Astrocyte (in vitro differentiated cells and primary cell): ENCODE measurements around the gene PCDHGB6. TPM values are rescaled to one million over a fixed set of nuclear protein-coding genes. Genes with fewer than 3 reads are reported as not detected.
A peak's percentile ranks its signal among the peaks of the same experiment; 100 is the strongest.

Source experiments
- DNase-seq: peaks from one replicate; pipeline ENCODE4 v3.0.0-alpha.2; 2010; ENCODE audit warnings: low read depth
- FAIRE-seq: peaks from 2 replicates; lab custom pipeline; 2011; peaks lifted over from hg19 to GRCh38; lab: Jason Lieb, UNC
- H2AFZ ChIP-seq: 2 replicates; pipeline ENCODE4 v1.6.0; 2012; ENCODE audit warnings: low read depth, low read length, inconsistent platforms
- H3K27ac ChIP-seq: 2 replicates; pipeline ENCODE4 v1.5.1; 2011; ENCODE audit warnings: low read depth, low read length, inconsistent platforms
- H3K27me3 ChIP-seq: 2 replicates; pipeline ENCODE4 v1.6.0; 2011; ENCODE audit warnings: low read length, inconsistent platforms; ENCODE audit not compliant: insufficient read depth
- H3K36me3 ChIP-seq: 2 replicates; pipeline ENCODE4 v1.5.1; 2011; ENCODE audit warnings: low read length, inconsistent platforms; ENCODE audit not compliant: insufficient read depth
- H3K4me1 ChIP-seq: 2 replicates; pipeline ENCODE4 v1.5.1; 2011; ENCODE audit warnings: low read length, inconsistent platforms; ENCODE audit not compliant: insufficient read depth
- H3K4me2 ChIP-seq: 2 replicates; pipeline ENCODE4 v1.6.0; 2012; ENCODE audit warnings: low read length, inconsistent platforms
- H3K4me3 ChIP-seq: 2 replicates; pipeline ENCODE4 v1.5.1; 2011; ENCODE audit warnings: low read depth, mild to moderate bottlenecking, low read length, inconsistent platforms; ENCODE audit not compliant: insufficient read depth
- H3K79me2 ChIP-seq: 2 replicates; pipeline ENCODE4 v1.6.0; 2012; ENCODE audit warnings: mild to moderate bottlenecking, low read length, inconsistent platforms; ENCODE audit not compliant: insufficient read depth
- H3K9ac ChIP-seq: 2 replicates; pipeline ENCODE4 v1.6.0; 2012; ENCODE audit warnings: mild to moderate bottlenecking, low read length, inconsistent platforms
- H3K9me3 ChIP-seq: 2 replicates; pipeline ENCODE4 v1.5.1; 2012; ENCODE audit warnings: low read depth, mild to moderate bottlenecking, low read length, inconsistent platforms; ENCODE audit not compliant: insufficient read depth
- H4K20me1 ChIP-seq: 2 replicates; pipeline ENCODE4 v1.6.0; 2012; ENCODE audit warnings: low read length, inconsistent platforms; ENCODE audit not compliant: insufficient read depth
- H3K27ac Mint-ChIP-seq: one replicate; pipeline ENCODE4 v1.8.0; 2021; ENCODE audit warnings: mild to moderate bottlenecking, mixed read lengths; ENCODE audit not compliant: unreplicated experiment
- H3K27me3 Mint-ChIP-seq: one replicate; pipeline ENCODE4 v1.8.0; 2021; ENCODE audit warnings: low read depth, mixed read lengths; ENCODE audit not compliant: unreplicated experiment
- H3K36me3 Mint-ChIP-seq: one replicate; pipeline ENCODE4 v1.8.0; 2021; ENCODE audit warnings: low read depth, mixed read lengths; ENCODE audit not compliant: unreplicated experiment
- H3K4me1 Mint-ChIP-seq: one replicate; pipeline ENCODE4 v1.8.0; 2021; ENCODE audit warnings: low read depth, mixed read lengths; ENCODE audit not compliant: unreplicated experiment
- H3K4me3 Mint-ChIP-seq: one replicate; pipeline ENCODE4 v1.8.0; 2021; ENCODE audit warnings: mild to moderate bottlenecking, moderate library complexity, mixed read lengths; ENCODE audit not compliant: unreplicated experiment
- H3K9me3 Mint-ChIP-seq: one replicate; pipeline ENCODE4 v1.8.0; 2021; ENCODE audit warnings: mild to moderate bottlenecking, mixed read lengths; ENCODE audit not compliant: unreplicated experiment
- EZH2 ChIP-seq: IDR thresholded peaks from 2 replicates; pipeline ENCODE4 v1.6.1; 2012; ENCODE audit warnings: mild to moderate bottlenecking, low read length, inconsistent platforms; ENCODE audit not compliant: insufficient read depth
- total RNA-seq: library from RNA; stranded (reverse); gene quantifications from 2 replicates; pipeline ENCODE4 v1.2.1, GENCODE V29; 2021
- TF ChIP-seq, protein P1 (sequence below): IDR thresholded peaks from 2 replicates; pipeline ENCODE4 v1.5.1; 2011; ENCODE audit warnings: low read depth, mild to moderate bottlenecking, inconsistent platforms, low read length, moderate library complexity; ENCODE audit not compliant: insufficient read depth

The PCDHGB6 gene
- total RNA-seq, 1 donor from 2014 or later, result 18.4 TPM

DNA sequence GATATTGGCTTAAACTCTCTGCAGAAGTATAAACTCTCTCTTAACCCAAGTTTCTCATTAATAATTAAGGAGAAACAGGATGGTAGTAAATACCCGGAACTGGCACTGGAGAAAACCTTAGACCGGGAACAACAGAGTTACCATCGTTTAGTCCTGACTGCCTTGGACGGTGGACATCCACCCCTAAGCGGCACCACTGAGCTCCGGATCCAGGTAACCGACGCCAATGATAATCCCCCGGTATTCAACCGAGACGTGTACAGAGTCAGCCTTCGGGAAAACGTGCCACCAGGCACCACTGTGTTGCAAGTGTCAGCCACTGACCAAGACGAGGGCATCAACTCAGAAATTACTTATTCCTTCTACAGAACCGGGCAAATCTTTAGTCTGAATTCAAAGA lies 9.2 kb upstream of the PCDHGB6 start:
- Histone ChIP-seq H3K36me3 (no peaks in the 10 kb centered on the region), H3K9me3 (peaks cover 42% of the 10 kb centered on the region), H3K4me1 (no peaks in the 10 kb centered on the region), H4K20me1 (no peaks in the 10 kb centered on the region), H3K4me3 (no peak overlapping the region), H2AFZ (no peak overlapping the region), H3K79me2 (no peaks in the 10 kb centered on the region), H3K9ac (no peak overlapping the region), H3K4me2 (peak overlapping the region; percentile 48), H3K27ac (no peak overlapping the region), H3K27me3 (no peaks in the 10 kb centered on the region)
- Mint-ChIP-seq H3K4me1 (no peaks in the 10 kb centered on the region), H3K27me3 (no peaks in the 10 kb centered on the region), H3K9me3 (peaks cover 28% of the 10 kb centered on the region), H3K4me3 (no peak overlapping the region), H3K36me3 (peaks cover 26% of the 10 kb centered on the region), H3K27ac (no peak overlapping the region)
- no peak for DNase-seq
- TF ChIP-seq, protein P1, sequence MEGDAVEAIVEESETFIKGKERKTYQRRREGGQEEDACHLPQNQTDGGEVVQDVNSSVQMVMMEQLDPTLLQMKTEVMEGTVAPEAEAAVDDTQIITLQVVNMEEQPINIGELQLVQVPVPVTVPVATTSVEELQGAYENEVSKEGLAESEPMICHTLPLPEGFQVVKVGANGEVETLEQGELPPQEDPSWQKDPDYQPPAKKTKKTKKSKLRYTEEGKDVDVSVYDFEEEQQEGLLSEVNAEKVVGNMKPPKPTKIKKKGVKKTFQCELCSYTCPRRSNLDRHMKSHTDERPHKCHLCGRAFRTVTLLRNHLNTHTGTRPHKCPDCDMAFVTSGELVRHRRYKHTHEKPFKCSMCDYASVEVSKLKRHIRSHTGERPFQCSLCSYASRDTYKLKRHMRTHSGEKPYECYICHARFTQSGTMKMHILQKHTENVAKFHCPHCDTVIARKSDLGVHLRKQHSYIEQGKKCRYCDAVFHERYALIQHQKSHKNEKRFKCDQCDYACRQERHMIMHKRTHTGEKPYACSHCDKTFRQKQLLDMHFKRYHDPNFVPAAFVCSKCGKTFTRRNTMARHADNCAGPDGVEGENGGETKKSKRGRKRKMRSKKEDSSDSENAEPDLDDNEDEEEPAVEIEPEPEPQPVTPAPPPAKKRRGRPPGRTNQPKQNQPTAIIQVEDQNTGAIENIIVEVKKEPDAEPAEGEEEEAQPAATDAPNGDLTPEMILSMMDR, result no peak
- no peak for TF ChIP-seq EZH2
- FAIRE-seq, result no peak

DNA sequence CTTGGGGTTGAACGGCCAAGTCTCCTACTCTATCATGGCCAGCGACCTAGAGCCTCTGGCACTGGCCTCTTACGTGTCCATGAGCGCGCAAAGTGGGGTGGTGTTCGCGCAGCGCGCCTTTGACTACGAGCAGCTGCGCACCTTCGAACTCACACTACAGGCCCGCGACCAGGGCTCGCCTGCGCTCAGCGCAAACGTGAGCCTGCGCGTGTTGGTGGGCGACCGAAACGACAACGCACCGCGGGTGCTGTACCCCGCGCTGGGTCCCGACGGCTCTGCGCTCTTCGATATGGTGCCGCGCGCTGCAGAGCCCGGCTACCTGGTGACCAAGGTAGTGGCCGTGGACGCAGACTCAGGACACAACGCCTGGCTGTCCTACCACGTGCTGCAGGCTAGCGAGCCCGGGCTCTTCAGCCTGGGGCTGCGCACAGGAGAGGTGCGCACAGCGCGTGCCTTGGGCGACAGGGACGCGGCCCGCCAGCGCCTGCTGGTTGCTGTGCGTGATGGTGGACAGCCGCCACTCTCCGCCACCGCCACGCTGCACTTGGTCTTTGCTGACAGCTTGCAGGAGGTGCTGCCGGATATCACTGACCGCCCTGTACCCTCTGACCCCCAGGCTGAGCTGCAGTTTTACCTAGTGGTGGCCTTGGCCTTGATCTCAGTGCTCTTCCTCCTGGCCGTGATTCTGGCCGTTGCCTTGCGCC lies 8.1 kb upstream of the PCDHGB6 start:
- Histone ChIP-seq H3K9ac (no peak overlapping the region), H3K4me3 (no peak overlapping the region), H2AFZ (no peak overlapping the region), H3K4me1 (no peaks in the 10 kb centered on the region), H3K79me2 (peaks cover 5% of the 10 kb centered on the region), H3K4me2 (peak overlapping the region; percentile 31), H3K27me3 (no peaks in the 10 kb centered on the region), H3K36me3 (no peaks in the 10 kb centered on the region), H3K27ac (no peak overlapping the region), H4K20me1 (no peaks in the 10 kb centered on the region), H3K9me3 (peaks cover 44% of the 10 kb centered on the region)
- no peak overlapping the region for H3K27ac Mint-ChIP-seq
- peaks cover 20% of the 10 kb centered on the region for H3K9me3 Mint-ChIP-seq
- H3K4me3 Mint-ChIP-seq, result no peak overlapping the region
- FAIRE-seq, result no peak
- H3K4me1 Mint-ChIP-seq, result no peaks in the 10 kb centered on the region
- no peaks in the 10 kb centered on the region for H3K27me3 Mint-ChIP-seq
- no peak for TF ChIP-seq EZH2
- TF ChIP-seq, protein P1, result no peak
- no peak for DNase-seq
- H3K36me3 Mint-ChIP-seq, result peaks cover 20% of the 10 kb centered on the region
